HCT116 (cell line): Measurements from ENCODE around the gene CGN. TPM values are rescaled to one million over a fixed set of nuclear protein-coding genes. Genes with fewer than 3 reads are reported as not detected.

Experiments
- ATAC-seq: fragments of 200-7000 bp; cut with Tn5 transposase; 2 replicates; pipeline ENCODE4 v1.9.1; 2020; ENCODE audit warnings: mild to moderate bottlenecking, moderate library complexity
- BruUV-seq: library from RNA; stranded (reverse); fragments of 400-500 nt; replicated peaks from 2 replicates; lab custom pipeline; 2021; lab: Mats Ljungman, UMichigan
- CTCF ChIA-PET: fragments of 300-600 bp; sonication (Branson Sonifier 250); formaldehyde crosslinking; loops from one replicate; lab custom pipeline; 2021; ENCODE audit warnings: antibody characterized with exemption; lab: Charles Lee
- POLR2A ChIA-PET: fragments of 300-600, 350-600 bp; sonication (Branson Sonifier 250); formaldehyde crosslinking; loops from one replicate; lab custom pipeline; 2021; ENCODE audit warnings: antibody characterized with exemption; lab: Charles Lee
- RAD21 ChIA-PET, 2 experiments: fragments of 300-600 bp; sonication (Branson Sonifier 250); formaldehyde crosslinking; loops; one replicate each; lab custom pipeline; 2023; ENCODE audit warnings: low total read pairs in 2 of 2; ENCODE audit not compliant: uncharacterized antibody in 2 of 2, unreplicated experiment in 2 of 2, low non-redundant PET in 1 of 2; lab: Charles Lee
- DNase-seq: peaks from one replicate; pipeline ENCODE4 v3.0.0-alpha.2; 2010; ENCODE audit warnings: low read depth, low spot score
- H2AFZ ChIP-seq: fragments of 200-600 bp; shearing (Covaris generic), sonication (generic); 2 replicates; pipeline ENCODE4 v1.6.1; 2017; ENCODE audit warnings: low read depth, mixed run types, mixed read lengths, antibody characterized with exemption, low read length; ENCODE audit not compliant: poor library complexity, severe bottlenecking
- H3K27ac ChIP-seq: 2 replicates; pipeline ENCODE4 v1.5.1; 2012; ENCODE audit warnings: low read depth, low read length
- H3K27me3 ChIP-seq: fragments of 200-600 bp; sonication (generic); 2 replicates; pipeline ENCODE4 v1.6.1; 2016; ENCODE audit warnings: mixed run types, low read length, mixed read lengths; ENCODE audit not compliant: insufficient read depth
- H3K36me3 ChIP-seq, 2 experiments: fragments of 200-500 bp in 1 of 2; fragments of 200-600 bp in 1 of 2; sonication (Bioruptor generic) in 1 of 2; sonication (generic) in 1 of 2; 2 replicates each; pipeline versions ENCODE4 v1.5.1 to v1.6.1; 2014 to 2016; ENCODE audit warnings: low read length in 2 of 2, inconsistent platforms in 1 of 2, mixed read lengths in 1 of 2, mixed run types in 1 of 2; ENCODE audit not compliant: insufficient read depth in 2 of 2, control insufficient read depth in 1 of 2
- H3K4me1 ChIP-seq, 2 experiments: fragments of 200-600 bp in 1 of 2; sonication (generic) in 1 of 2; 2 replicates each; pipeline versions ENCODE4 v1.5.1 to v1.6.1; 2012 to 2017; ENCODE audit warnings: low read length in 2 of 2, inconsistent platforms in 1 of 2, mild to moderate bottlenecking in 1 of 2, mixed read lengths in 1 of 2, mixed run types in 1 of 2, moderate library complexity in 1 of 2; ENCODE audit not compliant: insufficient read depth in 2 of 2, control insufficient read depth in 1 of 2
- H3K4me2 ChIP-seq: fragments of 200-600 bp; sonication (generic); 2 replicates; pipeline ENCODE4 v1.6.1; 2017; ENCODE audit warnings: mixed run types, low read length, mixed read lengths
- H3K4me3 ChIP-seq, 2 experiments: fragments of 200-600 bp in 1 of 2; sonication (generic) in 1 of 2; replicated peaks in 1 of 2; 2 replicates each; pipeline ENCODE4 v1.5.1; 2011 to 2016; ENCODE audit warnings: low read length in 2 of 2, control low read depth in 1 of 2, low read depth in 1 of 2, mild to moderate bottlenecking in 1 of 2, mixed read lengths in 1 of 2, mixed run types in 1 of 2
- H3K79me2 ChIP-seq: fragments of 200-600 bp; sonication (generic); 2 replicates; pipeline ENCODE4 v1.6.1; 2017; ENCODE audit warnings: mild to moderate bottlenecking, mixed run types, low read length, moderate library complexity, mixed read lengths; ENCODE audit not compliant: insufficient read depth
- H3K9ac ChIP-seq: fragments of 200-600 bp; sonication (generic); 2 replicates; pipeline ENCODE4 v1.6.1; 2016; ENCODE audit warnings: low read length, mixed read lengths
- H3K9me2 ChIP-seq: fragments of 200-600 bp; sonication (generic), shearing (Covaris generic); 2 replicates; pipeline ENCODE4 v1.6.1; 2017; ENCODE audit warnings: mixed run types, mild to moderate bottlenecking, moderate library complexity; ENCODE audit not compliant: insufficient read depth
- H3K9me3 ChIP-seq, 2 experiments: fragments of 200-500 bp in 1 of 2; fragments of 200-600 bp in 1 of 2; sonication (Bioruptor generic) in 1 of 2; sonication (generic) in 1 of 2; 2 replicates each; pipeline ENCODE4 v1.6.1; 2014 to 2017; ENCODE audit warnings: low read length in 2 of 2, mixed read lengths in 2 of 2, inconsistent platforms in 1 of 2, low read depth in 1 of 2, mild to moderate bottlenecking in 1 of 2, mixed run types in 1 of 2, moderate library complexity in 1 of 2; ENCODE audit not compliant: control insufficient read depth in 1 of 2, insufficient read depth in 1 of 2
- H4K20me1 ChIP-seq: fragments of 200-600 bp; sonication (generic), shearing (Covaris generic); 2 replicates; pipeline ENCODE4 v1.6.1; 2017; ENCODE audit warnings: mixed run types, mild to moderate bottlenecking, moderate library complexity; ENCODE audit not compliant: insufficient read depth
- CEBPB ChIP-seq: IDR thresholded peaks from 2 replicates; pipeline ENCODE4 v1.6.1; 2012; ENCODE audit warnings: low read depth
- ELF1 ChIP-seq: IDR thresholded peaks from 2 replicates; pipeline ENCODE4 v1.6.1; 2012; ENCODE audit warnings: low read depth, borderline replicate concordance
- EZH2 ChIP-seq: fragments of 200-600 bp; sonication (generic); IDR thresholded peaks from 2 replicates; pipeline ENCODE4 v1.6.1; 2017; ENCODE audit warnings: antibody characterized with exemption, mixed run types
- EZH2phosphoT487 ChIP-seq: fragments of 200-600 bp; IDR thresholded peaks from 2 replicates; pipeline ENCODE4 v1.6.1; 2018; ENCODE audit warnings: antibody characterized with exemption, borderline replicate concordance
- FOSL1 ChIP-seq: IDR thresholded peaks from 2 replicates; pipeline ENCODE4 v1.6.1; 2012; ENCODE audit warnings: low read depth
- POLR2AphosphoS5 ChIP-seq: IDR thresholded peaks from 2 replicates; pipeline ENCODE4 v1.6.1; 2011; ENCODE audit warnings: mild to moderate bottlenecking, low read depth, low read length, moderate library complexity
- RAD21 ChIP-seq: IDR thresholded peaks from 2 replicates; pipeline ENCODE4 v1.6.1; 2012; ENCODE audit warnings: low read depth, mild to moderate bottlenecking
- SP1 ChIP-seq: IDR thresholded peaks from 2 replicates; pipeline ENCODE4 v1.6.1; 2012; ENCODE audit warnings: low read depth
- TCF7L2 ChIP-seq: IDR thresholded peaks from 2 replicates; pipeline ENCODE4 v1.7.0; 2011; ENCODE audit warnings: borderline replicate concordance, inconsistent platforms; ENCODE audit not compliant: insufficient read depth, insufficient read length; ENCODE audit errors: extremely low read depth
- ZNF274 ChIP-seq: fragments of 200-500 bp; sonication (Bioruptor generic); IDR thresholded peaks from 2 replicates; pipeline ENCODE4 v1.6.1; 2014; ENCODE audit warnings: mild to moderate bottlenecking, low read depth, low read length, inconsistent platforms
- intact Hi-C: fragments of 100-400 bp; cut with micrococcal nuclease; formaldehyde crosslinking; loops from 2 replicates; pipeline ENCODE4 v1.10.0; 2022
- total RNA-seq: library from RNA; stranded (reverse); gene quantifications from one replicate; pipeline ENCODE4 v1.2.1, GENCODE V29; 2021; ENCODE audit not compliant: unreplicated experiment
- TF ChIP-seq, protein P1 (sequence below): IDR thresholded peaks from 2 replicates; pipeline ENCODE4 v1.6.1; 2012
- TF ChIP-seq, protein P2 (sequence below): IDR thresholded peaks from 2 replicates; pipeline ENCODE4 v1.6.1; 2012; ENCODE audit warnings: low read depth
- TF ChIP-seq, protein P3 (sequence below): IDR thresholded peaks from 2 replicates; pipeline ENCODE4 v1.6.1; 2012

Gene CGN
- total RNA-seq, 1 experiment from 2014 or later: 19.7 TPM

DNA sequence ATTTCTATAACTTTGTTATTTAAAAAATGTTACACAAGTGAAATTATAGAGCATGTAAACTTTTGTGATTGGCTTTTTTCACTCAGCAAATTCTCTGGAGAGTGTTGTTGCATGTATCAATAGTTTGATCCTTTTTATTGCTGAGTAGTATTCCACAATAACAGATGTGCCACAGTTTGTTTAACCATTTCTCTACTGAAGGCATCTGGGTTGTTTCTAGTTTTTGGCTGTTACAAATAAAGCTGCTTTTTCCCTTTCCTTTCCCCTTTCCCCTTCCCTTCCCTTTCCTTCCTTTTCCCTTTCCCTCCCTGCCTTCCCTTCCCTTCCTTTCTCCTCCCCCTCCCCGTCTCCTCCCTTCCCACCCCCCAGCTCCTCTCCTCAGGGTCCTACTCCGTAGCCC, 44.9 kb downstream of the CGN start:
- H3K4me3 ChIP-seq: no peak overlapping the region
- peaks cover 6% of the 10 kb centered on the region; the same call in 1 of the 2 replicates for H3K79me2 ChIP-seq
- no peak overlapping the region for H2AFZ ChIP-seq
- POLR2A ChIA-PET: no interaction called here
- H3K4me2 ChIP-seq: no peak overlapping the region
- no peak for TF ChIP-seq TCF7L2
- no peak for TF ChIP-seq SP1
- TF ChIP-seq, protein P1, sequence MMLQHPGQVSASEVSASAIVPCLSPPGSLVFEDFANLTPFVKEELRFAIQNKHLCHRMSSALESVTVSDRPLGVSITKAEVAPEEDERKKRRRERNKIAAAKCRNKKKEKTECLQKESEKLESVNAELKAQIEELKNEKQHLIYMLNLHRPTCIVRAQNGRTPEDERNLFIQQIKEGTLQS: no peak
- no peak for TF ChIP-seq EZH2phosphoT487
- TF ChIP-seq RAD21: no peak
- TF ChIP-seq EZH2: no peak
- TF ChIP-seq ELF1: no peak
- TF ChIP-seq, protein P2, sequence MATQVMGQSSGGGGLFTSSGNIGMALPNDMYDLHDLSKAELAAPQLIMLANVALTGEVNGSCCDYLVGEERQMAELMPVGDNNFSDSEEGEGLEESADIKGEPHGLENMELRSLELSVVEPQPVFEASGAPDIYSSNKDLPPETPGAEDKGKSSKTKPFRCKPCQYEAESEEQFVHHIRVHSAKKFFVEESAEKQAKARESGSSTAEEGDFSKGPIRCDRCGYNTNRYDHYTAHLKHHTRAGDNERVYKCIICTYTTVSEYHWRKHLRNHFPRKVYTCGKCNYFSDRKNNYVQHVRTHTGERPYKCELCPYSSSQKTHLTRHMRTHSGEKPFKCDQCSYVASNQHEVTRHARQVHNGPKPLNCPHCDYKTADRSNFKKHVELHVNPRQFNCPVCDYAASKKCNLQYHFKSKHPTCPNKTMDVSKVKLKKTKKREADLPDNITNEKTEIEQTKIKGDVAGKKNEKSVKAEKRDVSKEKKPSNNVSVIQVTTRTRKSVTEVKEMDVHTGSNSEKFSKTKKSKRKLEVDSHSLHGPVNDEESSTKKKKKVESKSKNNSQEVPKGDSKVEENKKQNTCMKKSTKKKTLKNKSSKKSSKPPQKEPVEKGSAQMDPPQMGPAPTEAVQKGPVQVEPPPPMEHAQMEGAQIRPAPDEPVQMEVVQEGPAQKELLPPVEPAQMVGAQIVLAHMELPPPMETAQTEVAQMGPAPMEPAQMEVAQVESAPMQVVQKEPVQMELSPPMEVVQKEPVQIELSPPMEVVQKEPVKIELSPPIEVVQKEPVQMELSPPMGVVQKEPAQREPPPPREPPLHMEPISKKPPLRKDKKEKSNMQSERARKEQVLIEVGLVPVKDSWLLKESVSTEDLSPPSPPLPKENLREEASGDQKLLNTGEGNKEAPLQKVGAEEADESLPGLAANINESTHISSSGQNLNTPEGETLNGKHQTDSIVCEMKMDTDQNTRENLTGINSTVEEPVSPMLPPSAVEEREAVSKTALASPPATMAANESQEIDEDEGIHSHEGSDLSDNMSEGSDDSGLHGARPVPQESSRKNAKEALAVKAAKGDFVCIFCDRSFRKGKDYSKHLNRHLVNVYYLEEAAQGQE: no peak
- TF ChIP-seq CEBPB: no peak
- no peak for TF ChIP-seq ZNF274
- TF ChIP-seq POLR2AphosphoS5: no peak
- TF ChIP-seq, protein P3, sequence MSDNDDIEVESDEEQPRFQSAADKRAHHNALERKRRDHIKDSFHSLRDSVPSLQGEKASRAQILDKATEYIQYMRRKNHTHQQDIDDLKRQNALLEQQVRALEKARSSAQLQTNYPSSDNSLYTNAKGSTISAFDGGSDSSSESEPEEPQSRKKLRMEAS: no peak
- TF ChIP-seq FOSL1: no peak
- no peaks in the 10 kb centered on the region for H3K27me3 ChIP-seq
- H3K9me2 ChIP-seq: no peaks in the 10 kb centered on the region
- intact Hi-C loops: no loop called here
- ATAC-seq (no peak), DNase-seq (no peak)
- no peaks in the 10 kb centered on the region for H4K20me1 ChIP-seq
- BruUV-seq: no TSS peak
- no peaks in the 10 kb centered on the region for H3K9me3 ChIP-seq
- CTCF ChIA-PET: no interaction called here
- no peak overlapping the region for H3K9ac ChIP-seq
- H3K27ac ChIP-seq: no peak overlapping the region
- no peaks in the 10 kb centered on the region for H3K36me3 ChIP-seq
- peaks cover 3 to 8% of the 10 kb centered on the region in 2 experiments; a peak in 3 of 4 replicates for H3K4me1 ChIP-seq
- RAD21 ChIA-PET: no interaction called here
